ENCODE results near the gene PRKAR1B. TPM values are rescaled to one million over a fixed set of nuclear protein-coding genes. Genes with fewer than 3 reads are reported as not detected.

The PRKAR1B gene
- total RNA-seq, 4 donors from 2014 or later: 7.3 to 15.6 (median 12.3) TPM

- 95 to 98% methylated on average over 7 of the region's 7 CpGs for WGBS, 2 donors
- TF ChIP-seq CTCF (IDR thresholded peaks at IDR 0.05): no peak
- no peak for TF ChIP-seq POLR2A (IDR thresholded peaks at IDR 0.05)
- DNase-seq: no peak
- H3K27me3 ChIP-seq: no peaks in the 10 kb centered on the region
- H3K27ac ChIP-seq: no peak overlapping the region
- H3K4me3 ChIP-seq (replicated peaks in 1 of 3): no peak overlapping the region
- no peaks in the 10 kb centered on the region for H3K9me3 ChIP-seq
- intact Hi-C loops (cut with DNase I): no loop called here
- no peaks in the 10 kb centered on the region for H3K4me1 ChIP-seq
- H3K36me3 ChIP-seq: peaks cover 39 to 44% of the 10 kb centered on the region in 2 donors
These were observed 38.3 kb upstream of the PRKAR1B start for GRCh38 chr7:765383-765782.

GRCh38 chr7:763762-764161, 36.7 kb upstream of the PRKAR1B start:
- TF ChIP-seq POLR2A (IDR thresholded peaks at IDR 0.05) (no peak), CTCF (IDR thresholded peaks at IDR 0.05) (no peak)
- Histone ChIP-seq H3K27ac (no peak overlapping the region), H3K4me1 (no peaks in the 10 kb centered on the region), H3K36me3 (peaks cover 39 to 47% of the 10 kb centered on the region in 2 donors), H3K27me3 (no peaks in the 10 kb centered on the region), H3K9me3 (no peaks in the 10 kb centered on the region), H3K4me3 (replicated peaks in 1 of 3) (no peak overlapping the region)
- intact Hi-C loops (cut with DNase I): no loop called here
- 74 to 89% methylated on average over 8 to 9 of the region's 19 CpGs for WGBS, 2 donors
- no peak for DNase-seq

GRCh38 chr7:762885-763284, 35.8 kb upstream of the PRKAR1B start:
- H3K9me3 ChIP-seq: no peaks in the 10 kb centered on the region
- H3K4me3 ChIP-seq (replicated peaks in 1 of 3): no peak overlapping the region
- 97 to 98% methylated on average over 4 of the region's 5 CpGs for WGBS, 2 donors
- H3K27me3 ChIP-seq: no peaks in the 10 kb centered on the region
- TF ChIP-seq CTCF (IDR thresholded peaks at IDR 0.05) (no peak), POLR2A (IDR thresholded peaks at IDR 0.05) (no peak)
- intact Hi-C loops (cut with DNase I): no loop called here
- no peak for DNase-seq
- H3K4me1 ChIP-seq: no peaks in the 10 kb centered on the region
- no peak overlapping the region for H3K27ac ChIP-seq
- peaks cover 46 to 55% of the 10 kb centered on the region in 2 donors for H3K36me3 ChIP-seq

GRCh38 chr7:761631-762030, 34.5 kb upstream of the PRKAR1B start:
- TF ChIP-seq POLR2A (IDR thresholded peaks at IDR 0.05) (no peak), CTCF (IDR thresholded peaks at IDR 0.05) (no peak)
- DNase-seq: no peak
- Histone ChIP-seq H3K27ac (no peak overlapping the region), H3K4me1 (no peaks in the 10 kb centered on the region), H3K27me3 (no peaks in the 10 kb centered on the region), H3K36me3 (peaks cover 59 to 66% of the 10 kb centered on the region in 2 donors), H3K4me3 (replicated peaks in 1 of 3) (no peak overlapping the region), H3K9me3 (no peaks in the 10 kb centered on the region)
- WGBS, 2 donors: 89 to 96% methylated on average over 10 to 11 of the region's 11 CpGs
- intact Hi-C loops (cut with DNase I): no loop called here

GRCh38 chr7:761101-761500, 34.0 kb upstream of the PRKAR1B start:
- Histone ChIP-seq H3K36me3 (peaks cover 60 to 62% of the 10 kb centered on the region in 2 donors), H3K4me3 (replicated peaks in 1 of 3) (no peak overlapping the region), H3K4me1 (no peaks in the 10 kb centered on the region), H3K27me3 (no peaks in the 10 kb centered on the region), H3K27ac (no peak overlapping the region), H3K9me3 (no peaks in the 10 kb centered on the region)
- 95 to 99% methylated on average over 12 of the region's 12 CpGs for WGBS, 2 donors
- no peak for DNase-seq
- intact Hi-C loops (cut with DNase I): no loop called here
- no peak for TF ChIP-seq CTCF (IDR thresholded peaks at IDR 0.05)
- TF ChIP-seq POLR2A (IDR thresholded peaks at IDR 0.05): no peak

All from thyroid gland (tissue), 4 donors.